SU-DHL-6 (cell line): Measurements from ENCODE around the gene NDRG4.

Experiments used
- H2AFZ ChIP-seq: fragments of 200-600 bp; sonication (generic); 2 replicates; pipeline ENCODE4 v1.6.1; 2014; ENCODE audit warnings: low read depth, mild to moderate bottlenecking, moderate library complexity, mixed read lengths, antibody characterized with exemption, low read length; ENCODE audit not compliant: severe bottlenecking
- H3F3A ChIP-seq: fragments of 200-600 bp; shearing (Covaris generic); 2 replicates; pipeline ENCODE4 v1.6.0; 2016; ENCODE audit warnings: antibody characterized with exemption, mild to moderate bottlenecking; ENCODE audit not compliant: insufficient read depth
- H3K27ac ChIP-seq: fragments of 200-600 bp; sonication (generic); 2 replicates; pipeline ENCODE4 v1.5.1; 2016; ENCODE audit warnings: low read depth, mild to moderate bottlenecking, low read length, moderate library complexity, mixed read lengths
- H3K27me3 ChIP-seq: fragments of 200-600 bp; sonication (generic), shearing (Covaris generic); 2 replicates; pipeline ENCODE4 v1.6.0; 2014; ENCODE audit warnings: mild to moderate bottlenecking, low read length
- H3K36me3 ChIP-seq: fragments of 200-600 bp; sonication (generic); 2 replicates; pipeline ENCODE4 v1.6.1; 2014; ENCODE audit warnings: mild to moderate bottlenecking, low read length, mixed read lengths
- H3K4me2 ChIP-seq: fragments of 300-600, 200-600 bp; shearing (Covaris generic), sonication (generic); 2 replicates; pipeline ENCODE4 v1.6.0; 2014; ENCODE audit warnings: low read length, low read depth, mild to moderate bottlenecking; ENCODE audit not compliant: poor library complexity, severe bottlenecking
- H3K4me3 ChIP-seq: fragments of 200-600 bp; sonication (generic); 2 replicates; pipeline ENCODE4 v1.5.1; 2014; ENCODE audit warnings: antibody characterized with exemption, low read length, mild to moderate bottlenecking, mixed read lengths; ENCODE audit not compliant: insufficient read depth, poor library complexity, severe bottlenecking
- H3K79me2 ChIP-seq: fragments of 200-600 bp; sonication (generic); 2 replicates; pipeline ENCODE4 v1.6.1; 2014; ENCODE audit warnings: mild to moderate bottlenecking, low read length, moderate library complexity; ENCODE audit not compliant: insufficient read depth
- H3K9ac ChIP-seq: fragments of 200-600 bp; sonication (generic); 2 replicates; pipeline ENCODE4 v1.7.0; 2014; ENCODE audit warnings: mild to moderate bottlenecking, low read length
- H3K9me2 ChIP-seq: fragments of 200-600 bp; sonication (generic); replicated peaks from 2 replicates; pipeline ENCODE4 v1.6.1; 2014; ENCODE audit warnings: low read length; ENCODE audit not compliant: insufficient read depth
- H3K9me3 ChIP-seq: fragments of 200-600 bp; sonication (generic); 2 replicates; pipeline ENCODE4 v1.6.1; 2014; ENCODE audit warnings: low read length, mixed read lengths; ENCODE audit not compliant: insufficient read depth
- H4K20me1 ChIP-seq: fragments of 200-600 bp; sonication (generic); 2 replicates; pipeline ENCODE4 v1.6.1; 2014; ENCODE audit warnings: low read depth, mild to moderate bottlenecking, antibody characterized with exemption, low read length, moderate library complexity, mixed read lengths
- CTCF ChIP-seq: fragments of 200-600 bp; sonication (generic); IDR thresholded peaks from one replicate; pipeline ENCODE4 v1.5.1; 2017; ENCODE audit warnings: antibody characterized with exemption, mild to moderate bottlenecking, low read length, moderate library complexity; ENCODE audit not compliant: insufficient read depth, poor library complexity, severe bottlenecking
- EZH2phosphoT487 ChIP-seq: fragments of 200-600 bp; sonication (generic), shearing (Covaris generic); conservative IDR thresholded peaks from 2 replicates; pipeline ENCODE4 v1.6.1; 2018; ENCODE audit warnings: mild to moderate bottlenecking, antibody characterized with exemption, low read length, moderate library complexity, mixed read lengths

NDRG4 gene

GRCh38 chr16:58508671-58509251 is 8.8 kb downstream of the NDRG4 start:
- Histone ChIP-seq H3K27me3 (no peaks in the 10 kb centered on the region), H2AFZ (no peak overlapping the region), H3K79me2 (no peaks in the 10 kb centered on the region; the same call in 1 of the 2 replicates), H3K27ac (no peak overlapping the region), H3K9me2 (no peaks in the 10 kb centered on the region), H3K36me3 (no peaks in the 10 kb centered on the region), H3K9ac (no peak overlapping the region), H4K20me1 (no peaks in the 10 kb centered on the region), H3K4me2 (no peak overlapping the region), H3K9me3 (no peaks in the 10 kb centered on the region), H3K4me3 (no peak overlapping the region), H3F3A (no peaks in the 10 kb centered on the region; the same call in 1 of the 2 replicates)
- TF ChIP-seq EZH2phosphoT487, result no peak
- TF ChIP-seq CTCF, result no peak

GRCh38 chr16:58509256-58510096 is 9.5 kb downstream of the NDRG4 start:
- H3K79me2 ChIP-seq, result peaks cover 6% of the 10 kb centered on the region; the same call in 1 of the 2 replicates
- TF ChIP-seq EZH2phosphoT487 (no peak), CTCF (no peak)
- H3K27ac ChIP-seq, result no peak overlapping the region
- H3F3A ChIP-seq, result peaks cover 5% of the 10 kb centered on the region; the same call in 1 of the 2 replicates
- H4K20me1 ChIP-seq, result no peaks in the 10 kb centered on the region
- no peak overlapping the region for H3K4me2 ChIP-seq
- H3K36me3 ChIP-seq, result no peaks in the 10 kb centered on the region
- no peak overlapping the region for H2AFZ ChIP-seq
- no peak overlapping the region for H3K4me3 ChIP-seq
- no peaks in the 10 kb centered on the region for H3K9me3 ChIP-seq
- no peaks in the 10 kb centered on the region for H3K27me3 ChIP-seq
- no peaks in the 10 kb centered on the region for H3K9me2 ChIP-seq
- H3K9ac ChIP-seq, result no peak overlapping the region

GRCh38 chr16:58510097-58510775 is 10.3 kb downstream of the NDRG4 start:
- H3K79me2 ChIP-seq, result peaks cover 13% of the 10 kb centered on the region

More at GRCh38 chr16:58510097-58510775, 10.3 kb downstream of the NDRG4 start:
- TF ChIP-seq EZH2phosphoT487, result no peak
- TF ChIP-seq CTCF, result no peak
- H3K9me2 ChIP-seq, result no peaks in the 10 kb centered on the region
- H3K9me3 ChIP-seq, result no peaks in the 10 kb centered on the region
- H3K9ac ChIP-seq, result no peak overlapping the region
- no peaks in the 10 kb centered on the region for H3K27me3 ChIP-seq
- no peak overlapping the region for H3K4me2 ChIP-seq
- no peaks in the 10 kb centered on the region for H4K20me1 ChIP-seq
- no peak overlapping the region for H3K27ac ChIP-seq
- no peak overlapping the region for H2AFZ ChIP-seq
- no peak overlapping the region for H3K4me3 ChIP-seq
- H3F3A ChIP-seq, result peaks cover 5% of the 10 kb centered on the region; the same call in 1 of the 2 replicates
- H3K36me3 ChIP-seq, result no peaks in the 10 kb centered on the region
